Omental fat pad (tissue), 4 donors: ENCODE data around the gene WFDC8. TPM values are rescaled to one million over a fixed set of nuclear protein-coding genes. Genes with fewer than 3 reads are reported as not detected.

Experiments
- ATAC-seq: fragments of 150-250 bp; one replicate; pipeline ENCODE4 v1.9.1; 2016; ENCODE audit warnings: mild to moderate bottlenecking, moderate library complexity; ENCODE audit not compliant: low FRiP score
- DNase-seq: peaks from one replicate; pipeline ENCODE4 v3.0.0-alpha.2; 2019; ENCODE audit warnings: low spot score
- CTCF ChIP-seq, 3 donors: fragments of 450-650 bp; IDR thresholded peaks; one replicate each; pipeline ENCODE4 v1.5.1; 2016 to 2017; ENCODE audit warnings: antibody characterized with exemption in 3 of 3, mild to moderate bottlenecking in 3 of 3, moderate library complexity in 2 of 3
- total RNA-seq, 4 donors: library from RNA; depleted of rRNA; stranded (reverse); fragments of >200 nt; gene quantifications; one replicate each; pipeline ENCODE4 v1.1.0, GENCODE V29; 2016

Gene WFDC8
- total RNA-seq, 4 donors from 2014 or later = not detected

GRCh38 chr20:45510242-45510862 lies 68.7 kb downstream of the WFDC8 start:
- DNase-seq (no peak), ATAC-seq (peak; percentile 81)
- no peak for TF ChIP-seq CTCF (IDR thresholded peaks at IDR 0.05)

DNA sequence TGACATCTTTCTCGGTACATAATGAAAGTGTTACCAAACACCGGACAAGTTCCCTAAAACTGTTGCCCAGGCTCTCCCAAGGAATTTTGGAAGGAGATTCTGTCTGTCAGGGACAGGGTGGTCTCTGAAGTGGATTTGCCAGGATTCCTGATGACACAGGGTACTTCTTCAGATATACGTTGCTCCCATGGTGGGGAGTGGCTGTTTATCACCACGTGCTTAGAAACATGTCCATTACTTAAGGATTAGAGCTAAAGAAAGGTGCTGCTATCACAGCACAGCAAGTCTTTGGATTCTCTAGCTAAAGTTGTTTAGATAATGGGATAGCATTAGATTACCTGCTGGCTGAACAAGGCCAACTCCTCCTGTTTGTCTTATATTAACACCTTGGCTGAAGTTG lies 70.0 kb downstream of the WFDC8 start:
- no peak for TF ChIP-seq CTCF (IDR thresholded peaks at IDR 0.05)
- no peak for ATAC-seq
- DNase-seq = no peak

- DNase-seq = no peak
- TF ChIP-seq CTCF (IDR thresholded peaks at IDR 0.05) = no peak
- no peak for ATAC-seq
Measured at GRCh38 chr20:45508068-45508886, 70.8 kb downstream of the WFDC8 start.

DNA sequence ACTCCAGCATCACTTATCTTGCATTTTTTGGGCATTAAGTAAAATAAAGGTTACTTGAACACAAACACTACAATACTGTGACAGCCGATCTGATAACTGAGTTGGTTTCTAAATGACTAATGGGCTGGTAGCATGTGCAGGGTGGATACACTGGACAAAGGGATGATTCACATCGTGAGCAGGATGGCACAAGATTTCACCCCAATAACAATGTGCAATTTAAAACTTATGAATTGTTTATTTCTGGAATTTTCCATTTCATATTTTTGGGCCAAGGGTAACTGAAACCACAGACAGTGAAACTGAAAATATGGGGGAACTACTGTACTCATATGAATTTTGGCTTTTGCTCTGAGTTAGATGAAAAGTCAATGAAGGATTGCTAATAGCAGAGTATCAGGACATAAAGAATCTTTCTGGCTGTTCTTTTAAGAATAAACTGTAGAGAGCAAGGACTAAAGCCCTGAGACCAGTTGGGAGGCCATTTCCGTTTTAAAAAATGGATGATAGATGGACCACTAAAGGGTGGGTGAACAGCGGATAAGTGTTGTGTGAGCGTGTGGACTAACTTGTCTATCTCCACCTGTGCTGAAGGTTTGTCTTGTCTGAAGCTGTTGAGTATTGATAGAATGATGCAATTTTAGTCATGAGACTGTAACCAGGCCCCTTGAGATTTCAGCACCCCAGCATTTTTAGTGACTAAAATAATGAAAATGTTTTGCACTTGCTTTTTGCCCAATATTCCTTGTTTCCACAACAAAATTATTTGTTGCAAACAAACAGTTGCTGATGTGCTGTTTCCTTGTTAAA lies 71.9 kb downstream of the WFDC8 start:
- DNase-seq (no peak), ATAC-seq (no peak)
- TF ChIP-seq CTCF (IDR thresholded peaks at IDR 0.05) = no peak

DNA sequence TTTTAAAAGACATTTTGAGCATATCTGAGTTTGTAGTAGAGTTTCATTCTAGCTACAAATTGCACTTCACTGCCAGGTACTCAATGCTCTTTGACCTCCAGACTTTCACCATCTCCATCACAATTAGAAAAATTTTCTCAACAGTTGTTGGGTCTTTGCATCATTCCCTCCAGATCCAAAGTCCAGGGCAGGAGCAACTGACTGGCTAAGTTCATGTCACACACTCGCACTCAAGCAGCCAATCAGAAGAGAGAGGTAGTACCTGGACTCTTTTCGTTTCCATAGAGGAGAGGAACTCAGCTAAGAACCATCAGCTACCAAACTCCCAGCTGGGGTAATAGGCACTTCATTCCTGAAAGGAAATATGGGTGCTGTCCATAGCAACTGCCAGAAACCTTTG lies 72.7 kb downstream of the WFDC8 start:
- TF ChIP-seq CTCF (IDR thresholded peaks at IDR 0.05) = no peak
- no peak for DNase-seq
- ATAC-seq = no peak

- TF ChIP-seq CTCF (IDR thresholded peaks at IDR 0.05) = no peak
- DNase-seq = no peak
- ATAC-seq = no peak
Measured at GRCh38 chr20:45503403-45503802, 75.7 kb downstream of the WFDC8 start.
